Measurements from ENCODE around the gene SERPINB10.

GRCh38 chr18:63892566-63892965 lies 15.2 kb upstream of the SERPINB10 start:
- no peak for TF ChIP-seq CTCF (IDR thresholded peaks at IDR 0.05; ENCODE audit: low read depth, low read length, poor library complexity, severe bottlenecking)
- no peak for TF ChIP-seq EZH2phosphoT487 (IDR thresholded peaks at IDR 0.05; ENCODE audit: borderline replicate concordance, low read length)
